GM18498 (cell line): Measurements from ENCODE around the gene CHD9.
"Not testable (repeated sequence)": the region's sequence is repeated elsewhere in the genome, so short reads cannot be mapped to it uniquely, and the experiment has no call there.

Experiments used
- ATAC-seq: cut with Tn5 transposase; IDR thresholded peaks from one replicate; pipeline ENCODE4 v1.9.1; 2021; ENCODE audit warnings: mild to moderate bottlenecking, moderate library complexity; ENCODE audit not compliant: unreplicated experiment

The CHD9 gene

GRCh38 chr16:53045341-53046220 lies 9.2 kb upstream of the CHD9 start:
- no peak for ATAC-seq

GRCh38 chr16:53047515-53047914 lies 7.3 kb upstream of the CHD9 start:
- not testable (repeated sequence) for ATAC-seq

GRCh38 chr16:53048139-53048915 lies 6.5 kb upstream of the CHD9 start:
- ATAC-seq = no peak

- not testable (repeated sequence) for ATAC-seq
Measured at GRCh38 chr16:53051255-53051654, 3.5 kb upstream of the CHD9 start.

- peak; percentile 30 for ATAC-seq
Measured at GRCh38 chr16:53052519-53053501, 2.0 kb upstream of the CHD9 start, which contains the start of gene CHD9NB. Gene CHD9NB (minus strand): TSS chr16:53052897. CDS start chr16:53044158, 8,739 bp downstream.

- peak; percentile 42 for ATAC-seq
Measured at GRCh38 chr16:53053967-53054669, 673 bp upstream of the CHD9 start.

- ATAC-seq = no peak
Measured at GRCh38 chr16:53055541-53056391, 975 bp downstream of the CHD9 start.

GRCh38 chr16:53056392-53056881 lies 1.6 kb downstream of the CHD9 start:
- no peak for ATAC-seq

- no peak for ATAC-seq
Measured at GRCh38 chr16:53057658-53058057, 2.9 kb downstream of the CHD9 start.

GRCh38 chr16:53058441-53058840 lies 3.6 kb downstream of the CHD9 start:
- ATAC-seq = no peak

GRCh38 chr16:53058882-53059281 lies 4.1 kb downstream of the CHD9 start:
- ATAC-seq = no peak

GRCh38 chr16:53059672-53060071 lies 4.9 kb downstream of the CHD9 start:
- ATAC-seq = no peak

- ATAC-seq = peak; percentile 17
Measured at GRCh38 chr16:53061256-53061655, 6.5 kb downstream of the CHD9 start.

GRCh38 chr16:53061701-53062159 lies 6.9 kb downstream of the CHD9 start:
- peak; percentile 90 for ATAC-seq

- no peak for ATAC-seq
Measured at GRCh38 chr16:53064081-53064578, 9.3 kb downstream of the CHD9 start.

- ATAC-seq = no peak
Measured at GRCh38 chr16:53065461-53066061, 10.8 kb downstream of the CHD9 start.

- no peak for ATAC-seq
Measured at GRCh38 chr16:53067675-53068074, 12.9 kb downstream of the CHD9 start.

GRCh38 chr16:53068423-53068833 lies 13.6 kb downstream of the CHD9 start:
- ATAC-seq = peak; percentile 67
